ENCODE measurements around the gene GZF1. TPM values are rescaled to one million over a fixed set of nuclear protein-coding genes. Genes with fewer than 3 reads are reported as not detected.

The GZF1 gene
- total RNA-seq, 2 experiments from 2014 or later = 12.2 to 13.1 TPM

DNA sequence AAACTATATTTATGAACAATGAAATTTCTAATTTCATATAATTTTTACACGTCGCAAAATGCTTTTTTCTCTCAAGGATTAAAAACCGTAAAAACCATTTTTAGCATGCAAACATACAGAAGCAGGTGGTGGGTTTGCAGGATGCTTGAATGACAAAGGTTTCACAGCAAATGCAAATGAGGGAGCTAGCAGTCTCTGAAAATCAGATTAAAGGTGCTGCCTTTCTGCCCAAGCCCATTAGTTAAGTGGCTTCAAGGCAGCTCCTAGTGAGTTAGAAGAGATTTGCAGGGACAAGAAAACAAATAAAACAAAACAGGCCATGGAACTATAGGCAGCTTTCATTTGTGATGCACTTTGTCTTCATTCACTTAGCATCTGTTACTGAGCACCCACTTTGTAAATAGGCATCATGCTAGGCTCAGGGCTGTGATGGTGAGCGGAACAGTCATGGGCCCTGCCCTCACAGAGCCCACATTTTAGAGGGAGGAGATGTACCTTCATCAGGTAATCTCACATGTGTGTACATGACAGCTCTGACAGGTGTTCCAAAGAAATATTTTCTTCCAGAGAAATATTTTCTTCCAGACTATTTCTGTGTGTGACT lies 29.8 kb downstream of the GZF1 start:
- POLR2A ChIA-PET = no interaction called here
- CTCF ChIA-PET = no interaction called here

DNA sequence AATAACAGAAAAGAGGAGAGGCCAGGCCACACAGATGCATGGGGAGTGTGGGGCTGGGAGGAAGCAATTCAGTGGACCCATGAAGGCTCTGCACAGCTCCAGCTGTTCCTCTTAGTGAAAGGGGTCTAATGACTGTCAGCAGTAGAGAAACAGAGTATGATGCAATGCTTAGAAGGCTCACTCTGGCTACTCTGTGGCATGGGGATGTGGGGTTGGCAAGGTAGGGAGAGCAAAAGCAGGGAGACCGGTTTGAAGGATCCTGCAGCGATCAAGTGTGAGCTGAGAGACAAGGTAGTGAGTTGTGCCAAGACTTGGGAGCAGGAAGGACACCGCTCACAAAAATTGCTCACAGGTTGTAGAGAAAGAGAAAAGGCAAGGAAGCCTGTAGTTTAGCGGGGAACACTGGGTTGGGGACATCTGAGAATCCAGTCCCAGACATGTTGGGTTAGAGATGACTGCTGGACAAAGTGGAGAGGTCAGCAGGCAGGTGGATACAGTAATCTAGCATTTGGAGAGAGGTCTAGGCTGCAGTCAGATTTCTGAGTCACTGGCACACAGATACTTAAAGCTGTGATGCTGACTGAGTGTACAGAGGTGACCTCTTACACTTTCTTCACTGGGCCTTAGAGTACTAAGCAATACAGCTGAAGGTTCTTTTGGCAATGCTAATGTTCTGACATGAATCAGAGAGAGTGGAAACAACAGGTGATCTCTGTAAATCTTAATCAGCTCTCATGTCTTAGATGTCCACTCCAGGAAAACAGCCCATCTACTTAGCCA lies 32.2 kb downstream of the GZF1 start:
- POLR2A ChIA-PET = no interaction called here

DNA sequence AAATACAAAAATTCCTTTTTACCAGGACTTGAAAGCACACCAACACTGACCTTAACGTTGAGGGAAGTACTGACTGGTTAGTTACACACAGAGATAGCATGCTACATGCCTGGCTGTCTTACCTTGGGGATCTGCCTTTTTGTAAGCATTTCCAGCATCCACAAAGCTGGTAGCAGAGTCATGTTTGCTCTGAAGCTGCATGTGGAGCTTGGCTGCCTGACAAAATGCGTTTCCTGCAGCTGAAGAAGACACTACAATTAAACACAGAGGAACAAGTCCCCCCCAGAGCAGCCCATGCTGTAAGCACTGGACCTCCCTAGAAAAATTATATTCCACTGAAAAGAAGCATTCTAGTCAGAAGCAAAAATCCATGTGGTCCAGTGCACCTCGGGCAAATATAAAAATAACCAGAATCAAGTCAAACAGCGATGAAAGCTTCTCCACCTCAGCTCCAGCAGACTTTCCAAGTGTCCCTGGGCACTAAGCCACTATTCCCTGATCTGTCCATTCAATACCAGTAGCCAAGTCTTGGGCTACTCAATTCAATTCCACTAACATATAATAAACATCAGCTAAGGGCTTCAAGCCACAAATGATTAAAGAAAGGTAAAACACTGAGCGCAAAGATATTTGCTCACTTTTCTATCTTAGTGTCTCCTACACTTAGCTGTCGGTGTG lies 35.1 kb downstream of the GZF1 start:
- CTCF ChIA-PET = no interaction called here

More for the DNA sequence above, 32.2 kb downstream of the GZF1 start:
- CTCF ChIA-PET = no interaction called here

GRCh38 chr20:23397961-23398360 lies 36.0 kb downstream of the GZF1 start:
- CTCF ChIA-PET = no interaction called here
- POLR2A ChIA-PET = no interaction called here

More for the DNA sequence above, 35.1 kb downstream of the GZF1 start:
- POLR2A ChIA-PET = no interaction called here

GRCh38 chr20:23399568-23400241 lies 37.7 kb downstream of the GZF1 start:
- ChIA-PET POLR2A (interaction anchor here (0.7 to 1.2 kb wide), 3 partner anchors 22 to 49 kb away, joined by 3 to 5 read pairs (median 3); partner anchors contain the start of genes NAPB and NXT1), CTCF (interaction anchor here (1.0 to 2.2 kb wide), 3 partner anchors 15 to 42 kb away, joined by 3 to 7 read pairs (median 3); partner anchors contain the start of gene NAPB)

DNA sequence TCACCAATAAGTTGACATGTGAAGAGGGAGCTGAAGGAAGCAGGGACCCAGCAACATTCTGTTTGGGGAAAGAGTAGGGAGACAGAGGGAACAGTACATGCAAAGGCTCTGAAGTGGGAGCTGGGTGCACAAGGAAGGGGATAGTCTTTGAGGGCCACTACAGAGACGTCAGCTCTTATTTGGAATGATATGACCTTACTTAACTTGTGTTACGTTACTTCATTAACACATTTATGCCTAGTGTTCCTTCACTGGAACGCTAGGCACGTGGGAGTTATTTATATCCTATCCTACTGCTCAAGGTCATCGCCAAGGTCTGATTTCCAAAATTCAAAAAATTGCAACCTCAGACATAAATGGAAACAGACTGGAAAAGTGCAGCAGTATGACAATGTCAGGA lies 39.1 kb downstream of the GZF1 start:
- POLR2A ChIA-PET = no interaction called here
- CTCF ChIA-PET = interaction anchor here (1.1 to 2.2 kb wide), 2 partner anchors 14 to 20 kb away, joined by 3 to 7 read pairs; partner anchors contain the start of gene NAPB

DNA sequence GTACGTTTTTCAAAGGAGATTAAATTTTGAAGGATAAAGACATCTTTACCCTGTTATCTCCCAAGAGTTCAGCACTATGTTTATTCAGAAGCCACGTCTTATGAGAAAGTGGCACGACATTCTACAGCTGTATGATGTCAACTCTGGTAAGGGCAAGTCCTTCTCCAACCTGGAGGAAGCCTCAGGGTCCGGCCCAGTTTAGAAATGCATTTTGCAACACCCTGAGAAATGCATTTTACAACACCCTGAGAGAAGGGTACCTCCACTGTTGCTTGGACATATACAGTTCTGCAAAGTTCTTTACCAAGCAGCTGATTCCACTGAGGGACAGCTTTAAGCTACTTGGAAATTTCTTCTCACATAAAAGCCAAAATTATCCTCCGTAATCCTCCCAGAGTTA lies 41.8 kb downstream of the GZF1 start:
- CTCF ChIA-PET = no interaction called here
- POLR2A ChIA-PET = no interaction called here

DNA sequence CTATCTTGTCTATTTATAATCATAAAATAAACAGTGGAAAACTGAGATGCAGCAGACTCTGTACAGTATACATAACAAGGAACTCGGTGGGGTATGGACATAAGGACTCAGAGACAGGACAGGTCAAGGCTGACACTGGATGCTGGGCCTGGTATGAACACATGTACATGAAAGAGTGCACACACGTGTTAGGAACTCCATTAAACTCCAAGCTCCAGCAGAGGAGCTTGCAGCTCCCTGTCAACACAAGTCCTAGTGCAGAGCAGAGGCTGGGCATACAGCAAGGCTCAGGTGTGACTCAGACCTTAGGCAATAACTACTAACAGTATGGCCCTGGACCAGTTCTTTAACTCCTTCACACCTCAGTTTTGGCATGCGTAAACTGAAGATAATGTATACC lies 42.2 kb downstream of the GZF1 start:
- ChIA-PET POLR2A (no interaction called here), CTCF (no interaction called here)

- ChIA-PET POLR2A (no interaction called here), CTCF (no interaction called here)
These were observed 44.9 kb downstream of the GZF1 start for GRCh38 chr20:23406880-23407279.

DNA sequence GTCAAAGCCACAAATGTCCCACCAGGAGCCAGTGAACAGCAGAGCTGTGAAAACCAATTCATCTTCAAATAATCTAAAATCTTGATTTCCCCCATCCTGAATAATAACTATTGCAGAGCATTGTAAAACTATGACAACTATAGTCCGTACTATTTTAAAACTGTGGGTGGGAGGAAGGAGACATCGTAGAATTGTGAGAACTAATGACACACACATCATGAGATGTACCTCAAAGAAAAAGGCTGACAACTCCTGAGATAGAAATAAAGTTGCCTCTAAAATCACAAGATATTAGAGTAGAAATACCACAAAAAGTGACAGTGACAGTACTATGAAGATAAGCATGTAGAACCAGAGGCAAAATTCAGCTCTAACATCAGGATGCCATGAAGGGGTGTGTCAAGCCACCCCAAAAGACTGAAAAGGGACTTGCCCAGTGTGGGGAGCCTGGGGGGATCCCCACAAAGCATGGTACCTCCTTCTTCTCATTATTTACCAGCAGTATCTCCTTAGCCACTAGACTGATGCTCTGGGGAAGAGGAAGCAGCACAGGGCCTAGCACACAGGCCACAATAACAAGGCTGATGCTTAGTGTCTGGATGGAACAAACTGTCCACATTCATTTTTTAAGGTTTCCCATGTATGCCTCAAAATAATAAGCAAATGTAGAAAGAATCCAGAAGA lies 45.9 kb downstream of the GZF1 start:
- ChIA-PET CTCF (interaction anchor here (0.6 kb wide), 1 partner anchor 11 kb away, joined by 3 read pairs; no protein-coding TSS in a partner anchor), POLR2A (no interaction called here)

DNA sequence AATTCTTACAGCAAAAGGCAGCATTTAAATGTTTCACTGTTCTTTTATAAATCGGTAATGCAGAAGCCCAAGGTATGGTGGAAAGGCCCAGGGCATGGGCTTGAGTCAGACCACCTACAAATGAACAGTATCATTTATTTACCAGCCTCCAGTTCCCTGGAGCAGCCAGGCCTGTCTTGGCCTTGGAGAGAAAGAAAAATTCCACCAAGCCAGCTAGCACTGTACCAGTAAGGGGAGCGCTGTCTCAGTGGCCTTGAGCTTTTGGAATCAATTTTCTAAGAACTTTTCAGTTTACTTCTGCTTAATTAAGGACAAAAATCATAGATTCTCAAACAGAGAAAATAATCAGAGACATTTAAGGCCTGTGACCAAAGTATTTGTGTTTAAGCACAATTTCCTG lies 47.0 kb downstream of the GZF1 start:
- CTCF ChIA-PET = no interaction called here
- POLR2A ChIA-PET = no interaction called here

DNA sequence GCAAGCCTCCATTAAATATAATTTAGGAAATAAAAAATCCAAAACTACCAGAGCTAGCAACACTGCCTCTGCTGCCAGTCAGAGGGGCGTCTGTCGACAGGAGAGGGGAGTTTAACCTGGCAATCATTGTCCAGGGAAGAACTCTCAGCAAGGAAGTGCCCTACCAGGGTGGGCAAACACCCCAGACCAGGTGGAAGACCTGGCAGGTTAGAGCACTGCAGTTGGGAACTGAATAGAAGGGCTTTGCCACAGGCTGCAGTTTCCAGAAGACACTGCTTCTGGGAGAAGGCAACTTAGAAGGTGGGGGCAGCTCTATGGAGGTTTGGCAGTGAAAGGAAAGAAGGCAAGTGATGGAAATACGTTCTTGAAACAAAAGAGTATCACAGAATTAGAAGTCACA lies 47.8 kb downstream of the GZF1 start:
- ChIA-PET POLR2A (no interaction called here), CTCF (no interaction called here)

DNA sequence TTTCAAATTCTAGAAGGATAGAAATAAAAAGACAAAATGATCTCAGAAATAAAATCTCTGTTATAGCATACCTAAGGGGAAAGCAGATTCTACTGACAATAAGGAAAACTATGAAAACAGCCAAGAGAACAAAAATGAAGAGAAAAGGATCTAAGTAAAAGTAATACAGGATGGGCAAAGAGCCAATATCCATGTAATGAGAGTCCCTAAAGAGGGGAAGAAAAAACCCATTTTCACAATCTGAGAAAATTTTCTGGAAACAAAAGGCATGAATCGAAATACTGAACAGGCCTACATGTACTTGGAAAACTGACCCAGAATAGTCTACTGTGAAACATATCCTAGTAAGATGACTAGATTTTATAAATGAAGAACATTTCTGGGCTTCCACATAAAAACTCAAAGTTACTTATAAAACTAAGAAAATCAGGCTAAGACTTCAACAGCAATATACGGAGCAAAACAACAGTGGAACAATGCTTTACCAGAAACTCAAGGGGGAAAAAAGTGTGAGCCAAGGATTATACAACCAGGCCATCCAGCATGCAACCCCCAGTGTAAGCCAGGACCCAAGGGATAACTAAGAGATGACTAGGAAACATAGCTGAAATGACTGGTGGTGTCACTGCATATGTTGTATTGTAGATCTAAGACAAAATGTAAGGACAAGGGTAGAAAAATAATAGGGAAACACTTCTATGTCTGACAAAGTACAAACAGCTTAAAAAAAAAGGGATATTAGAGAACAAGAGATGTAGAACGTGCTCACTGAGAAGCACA lies 49.1 kb downstream of the GZF1 start:
- CTCF ChIA-PET = no interaction called here

GRCh38 chr20:23412026-23412425 lies 50.0 kb downstream of the GZF1 start:
- ChIA-PET CTCF (no interaction called here), POLR2A (no interaction called here)

More for the DNA sequence above, 49.1 kb downstream of the GZF1 start:
- POLR2A ChIA-PET = no interaction called here

GRCh38 chr20:23413862-23414422 lies 52.0 kb downstream of the GZF1 start:
- ChIA-PET POLR2A (no interaction called here), CTCF (no interaction called here)

- ChIA-PET CTCF (interaction anchor here (1.3 to 1.5 kb wide), 2 partner anchors 14 to 65 kb away, joined by 3 read pairs; no protein-coding TSS in a partner anchor), POLR2A (no interaction called here)
These were observed 52.7 kb downstream of the GZF1 start for GRCh38 chr20:23414526-23415188.

DNA sequence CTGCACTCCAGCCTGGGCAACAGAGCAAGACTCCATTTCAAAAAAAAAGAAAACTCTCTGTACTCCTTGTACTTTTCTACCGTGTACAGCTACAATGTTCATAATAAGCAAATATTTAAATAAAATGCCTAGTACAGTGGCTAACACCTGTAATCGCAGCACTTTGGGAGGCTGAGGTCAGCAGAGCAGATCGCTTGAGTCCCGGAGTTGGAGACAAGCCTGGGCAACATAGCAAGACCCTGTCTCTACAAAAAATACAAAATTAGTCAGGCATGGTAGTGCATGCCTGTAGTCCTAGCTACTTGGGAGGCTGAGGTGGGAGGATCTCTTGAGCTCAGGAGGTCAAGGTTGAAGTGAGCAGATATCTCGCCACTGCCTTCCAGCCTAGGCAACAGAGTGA lies 53.6 kb downstream of the GZF1 start:
- CTCF ChIA-PET = interaction anchor here (0.8 to 1.5 kb wide), 4 partner anchors 15 to 66 kb away, joined by 3 read pairs; no protein-coding TSS in a partner anchor
- POLR2A ChIA-PET = no interaction called here
